EH (cell line): ENCODE results near the gene PIKFYVE.
"Not testable (repeated sequence)": the region's sequence is repeated elsewhere in the genome, so short reads cannot be mapped to it uniquely, and the experiment has no call there.

Experiments used
- DNase-seq: peaks from one replicate; pipeline ENCODE4 v3.0.0-alpha.2; 2015; ENCODE audit warnings: low read depth

Gene PIKFYVE

DNA sequence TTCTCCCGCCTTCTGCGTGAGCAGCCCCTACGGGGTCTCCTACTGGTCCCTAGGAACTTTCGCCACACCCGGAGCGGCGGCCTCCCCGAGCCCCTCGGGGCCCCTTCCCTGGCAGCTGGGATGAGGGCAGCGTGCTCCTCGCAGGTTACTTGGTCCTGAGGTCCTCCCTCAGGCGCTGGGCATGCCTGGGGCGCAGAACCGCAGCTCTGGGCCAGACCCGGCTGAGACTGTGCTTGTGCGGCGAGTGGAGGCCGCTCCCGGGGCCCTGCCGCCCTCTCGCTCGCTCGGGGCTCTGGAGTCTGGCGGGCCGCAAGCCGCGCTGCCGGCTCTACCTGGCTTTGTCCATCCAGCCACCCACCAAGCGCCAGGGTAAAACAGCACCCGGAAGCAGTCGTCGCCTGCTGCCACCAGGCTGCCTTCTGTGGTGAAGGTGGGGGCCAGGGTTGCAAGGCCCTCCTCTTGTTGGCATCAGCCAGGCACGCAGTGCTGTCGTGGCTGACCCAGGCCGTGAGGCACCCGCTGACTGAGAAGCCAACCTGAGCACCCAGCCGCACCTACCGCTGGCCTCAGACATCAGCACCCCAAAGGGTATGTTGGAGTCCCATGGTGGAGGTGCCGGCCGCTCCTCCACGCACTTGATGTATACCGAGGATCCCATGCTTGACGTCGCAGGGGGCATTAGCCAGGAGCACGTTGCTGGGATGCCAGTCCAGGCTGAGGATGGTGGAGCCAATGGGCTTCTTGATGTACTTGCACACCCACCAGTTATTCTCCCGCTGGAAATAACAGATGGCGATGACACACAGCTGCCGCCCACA lies 94.4 kb downstream of the PIKFYVE start:
- DNase-seq, result no peak

DNA sequence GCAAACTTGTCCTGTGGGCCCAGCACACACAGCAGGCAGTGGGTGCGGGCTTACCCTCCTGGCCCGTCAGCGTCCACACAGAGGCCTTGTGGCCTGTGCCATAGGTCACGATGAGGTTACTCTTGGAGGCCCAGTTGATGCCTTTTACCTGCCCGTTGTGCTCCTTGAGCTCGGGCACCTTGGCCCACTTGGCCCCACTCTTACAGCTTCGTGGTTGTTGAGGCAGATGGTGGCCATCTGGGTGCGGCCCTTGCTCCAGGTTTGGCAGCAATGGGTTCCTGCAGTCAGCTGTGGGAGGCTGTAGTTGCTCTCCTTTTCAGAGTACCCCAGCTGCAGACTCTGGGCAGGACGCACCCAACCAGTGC lies 95.0 kb downstream of the PIKFYVE start:
- DNase-seq, result no peak

DNA sequence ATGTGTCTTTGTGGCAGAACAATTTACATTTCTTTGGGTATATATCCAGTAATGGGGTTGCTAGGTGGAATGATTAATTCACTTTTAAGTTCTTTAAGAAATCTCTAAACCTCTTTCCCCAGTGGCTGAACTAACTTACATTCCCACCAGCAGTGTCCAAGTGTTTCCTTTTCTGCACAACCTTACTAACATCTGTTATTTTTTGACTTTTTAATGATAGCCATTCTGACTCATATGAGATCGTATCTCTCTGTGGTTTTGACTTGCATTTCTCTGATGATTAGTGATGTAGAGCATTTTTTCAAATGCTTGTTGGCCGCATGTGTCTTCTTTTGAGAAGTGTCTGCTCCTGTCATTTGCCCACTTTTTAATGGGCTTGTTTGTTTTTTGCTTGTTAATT lies 97.4 kb downstream of the PIKFYVE start:
- DNase-seq, result peak; percentile 94

DNA sequence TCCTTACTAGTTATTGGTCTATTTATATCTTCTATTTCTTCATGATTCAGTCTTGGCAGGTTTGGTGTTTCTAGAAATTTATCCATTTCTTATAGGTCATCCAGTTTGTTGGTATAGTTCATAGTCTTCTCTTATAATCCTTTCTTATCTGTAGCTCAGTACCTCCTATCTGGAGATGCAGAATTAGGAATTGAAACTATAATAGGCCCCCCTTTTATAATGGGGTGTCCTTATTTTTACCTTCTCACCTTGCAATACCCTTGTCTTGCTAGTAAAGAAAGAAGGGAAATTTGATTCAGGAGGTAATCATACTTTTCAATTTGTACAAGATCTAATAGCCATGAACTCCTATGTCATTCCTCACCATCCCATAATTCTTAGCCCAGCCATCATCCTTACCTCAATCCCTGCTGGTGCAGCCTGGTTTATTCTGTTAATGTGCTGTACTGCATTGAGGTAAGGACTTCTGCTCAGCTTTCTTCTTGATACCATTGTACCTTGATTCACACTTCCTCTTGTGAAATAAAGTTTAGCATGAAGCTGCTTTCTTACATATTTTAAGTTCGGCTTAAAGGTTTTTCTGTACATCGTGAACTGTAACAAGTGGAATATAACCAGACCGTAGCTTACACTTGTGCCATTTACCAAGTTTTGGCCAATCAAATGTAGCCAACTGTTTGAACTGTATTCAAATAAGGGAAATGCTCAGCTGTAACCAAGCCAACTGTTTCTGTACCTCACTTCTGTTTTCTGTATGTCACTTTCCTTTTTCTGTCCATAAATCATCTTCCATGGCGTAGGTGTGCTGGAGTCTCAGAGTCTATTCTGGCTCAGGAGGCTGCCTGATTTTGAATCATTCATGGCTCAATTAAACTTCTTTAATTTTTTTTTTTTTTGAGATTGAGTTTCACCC lies 100.4 kb downstream of the PIKFYVE start:
- DNase-seq, result no peak

DNA sequence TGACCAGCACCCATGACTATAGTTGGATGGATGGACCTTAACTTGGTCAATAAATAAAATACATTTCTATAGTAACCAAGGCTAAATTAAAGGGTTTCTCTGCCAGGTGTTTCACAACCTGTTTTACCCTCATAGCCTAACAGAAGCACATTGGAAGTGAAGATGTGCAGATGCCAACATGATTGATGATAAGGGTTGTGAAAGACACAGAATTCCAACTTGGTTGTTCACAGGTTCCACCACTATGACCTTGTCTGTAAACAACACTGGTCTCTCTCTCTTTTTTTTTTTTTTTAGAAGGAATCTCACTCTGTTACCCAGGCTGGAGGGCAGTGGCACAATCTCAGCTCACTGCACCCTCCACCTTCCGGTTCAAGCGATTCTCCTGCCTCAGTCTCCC lies 103.0 kb downstream of the PIKFYVE start:
- DNase-seq, result peak; percentile 25

DNA sequence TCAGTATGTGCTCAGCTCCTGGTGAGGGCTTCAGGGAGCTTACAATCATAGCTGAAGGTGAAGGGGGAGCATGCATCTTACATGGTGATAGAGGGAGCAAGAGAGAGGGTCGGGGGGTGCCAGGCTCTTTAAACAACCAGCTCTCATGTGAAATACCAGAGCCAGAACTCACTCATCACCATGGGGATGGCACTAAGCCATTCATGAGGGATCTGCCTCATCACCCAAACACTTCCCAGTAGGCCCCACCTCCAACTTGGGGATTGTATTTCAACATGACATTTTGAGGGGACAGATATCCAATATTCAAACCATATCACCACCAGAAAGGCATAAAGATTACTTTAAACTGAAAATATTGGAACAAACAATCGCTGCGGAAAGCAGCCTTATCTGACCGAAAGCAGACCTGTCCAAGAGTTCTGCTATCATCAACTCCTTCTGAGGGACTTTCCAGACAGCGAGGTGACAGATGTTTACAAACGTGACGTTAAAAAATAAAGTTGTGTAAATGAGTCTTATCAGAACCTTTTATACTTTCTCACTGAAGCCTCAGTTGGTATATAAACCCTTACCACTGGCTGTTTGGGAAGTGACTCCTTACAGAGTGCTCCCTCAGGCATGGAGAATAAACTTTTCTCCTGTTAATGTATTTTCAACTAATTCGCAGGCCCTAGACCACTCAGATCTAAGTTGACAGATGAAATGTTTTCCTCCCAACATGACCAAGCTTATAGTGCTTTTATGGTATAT lies 105.0 kb downstream of the PIKFYVE start:
- peak; percentile 48 for DNase-seq

DNA sequence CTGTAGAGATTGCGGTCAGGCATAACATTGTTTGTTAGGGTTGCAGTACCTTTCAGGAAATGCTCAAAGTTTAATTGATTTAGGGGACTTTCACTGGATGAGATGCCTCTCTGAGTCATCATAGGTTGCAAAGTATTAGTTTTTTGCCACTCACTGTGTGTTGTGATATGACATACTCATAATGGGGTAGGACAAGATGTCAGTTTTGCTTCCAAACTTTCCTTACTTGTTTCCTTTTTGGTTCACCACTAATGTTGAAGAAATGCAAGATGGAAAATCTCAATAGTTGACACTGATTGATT lies 105.5 kb downstream of the PIKFYVE start:
- DNase-seq, result no peak

DNA sequence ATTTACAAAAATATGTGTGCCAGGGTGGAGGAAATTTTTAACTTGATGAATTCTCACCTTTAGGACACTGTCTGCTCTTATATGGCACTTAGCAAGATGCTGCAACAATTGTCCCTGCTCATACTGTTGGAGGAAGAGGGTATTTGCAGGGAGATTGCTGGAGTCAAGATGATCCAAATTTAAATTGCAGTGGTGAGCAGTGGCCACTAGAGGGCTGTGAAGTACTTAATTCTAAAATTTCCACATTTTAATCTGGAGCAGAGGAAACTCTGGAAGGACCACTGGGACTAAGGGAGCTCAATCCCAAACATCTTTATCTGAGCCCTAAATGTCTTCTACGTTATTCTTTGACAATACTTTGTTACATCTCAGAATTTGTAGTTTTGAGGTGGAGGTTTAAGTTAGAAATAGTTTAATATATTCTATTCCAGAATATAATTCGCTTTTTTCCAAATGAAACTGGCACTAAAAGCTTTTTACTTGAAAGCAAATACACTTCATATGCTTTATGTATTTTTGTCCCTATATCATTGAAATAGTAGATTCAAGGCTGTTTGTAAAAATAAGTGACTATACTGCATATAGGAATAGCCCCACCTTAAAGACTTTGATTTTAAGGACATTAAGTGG lies 107.5 kb downstream of the PIKFYVE start:
- peak; percentile 59 for DNase-seq

DNA sequence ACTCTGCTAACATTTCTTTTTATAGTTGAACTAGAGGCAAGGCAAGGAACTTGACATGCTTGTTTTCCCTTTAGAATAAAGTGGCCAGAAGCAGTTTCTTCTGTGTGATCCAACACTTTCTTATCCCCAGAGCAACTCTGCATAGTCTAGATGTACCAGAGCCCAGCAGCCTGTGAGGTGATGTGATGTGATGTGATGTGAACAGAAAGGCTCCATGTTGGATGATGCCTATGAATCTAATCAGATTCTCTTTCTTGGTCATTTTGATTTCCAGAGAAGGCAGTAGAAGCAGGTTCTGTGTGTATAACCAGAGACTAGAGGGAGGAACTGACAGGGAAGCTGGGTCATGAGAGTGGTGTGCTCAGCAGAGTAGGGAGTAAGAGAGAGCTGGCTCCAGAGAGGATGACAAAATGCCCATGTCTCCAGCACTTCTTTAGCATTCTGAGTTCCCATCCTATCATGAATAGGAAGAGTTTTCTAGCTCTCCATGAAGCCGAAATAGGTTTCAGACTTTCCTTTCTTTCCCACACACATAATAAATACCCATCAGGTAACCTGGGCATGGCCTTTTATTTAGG lies 109.5 kb downstream of the PIKFYVE start:
- no peak for DNase-seq

DNA sequence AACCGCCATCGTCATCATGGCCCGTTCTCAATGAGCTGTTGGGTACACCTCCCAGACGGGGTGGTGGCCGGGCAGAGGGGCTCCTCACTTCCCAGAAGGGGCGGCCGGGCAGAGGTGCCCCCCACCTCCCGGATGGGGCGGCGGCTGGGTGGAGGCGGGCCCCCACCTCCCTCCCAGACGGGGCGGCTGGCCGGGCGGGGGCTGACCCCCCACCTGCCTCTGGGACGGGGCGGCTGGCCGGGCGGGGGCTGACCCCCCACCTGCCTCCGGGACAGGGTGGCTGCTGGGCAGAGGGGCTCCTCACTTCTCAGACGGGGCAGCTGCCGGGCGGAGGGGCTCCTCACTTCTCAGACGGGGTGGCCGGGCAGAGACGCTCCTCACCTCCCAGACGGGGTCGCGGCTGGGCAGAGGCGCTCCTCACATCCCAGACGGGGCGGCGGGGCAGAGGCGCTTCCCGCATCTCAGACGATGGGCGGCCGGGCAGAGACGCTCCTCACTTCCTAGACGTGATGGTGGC lies 111.3 kb downstream of the PIKFYVE start:
- not testable (repeated sequence) for DNase-seq

DNA sequence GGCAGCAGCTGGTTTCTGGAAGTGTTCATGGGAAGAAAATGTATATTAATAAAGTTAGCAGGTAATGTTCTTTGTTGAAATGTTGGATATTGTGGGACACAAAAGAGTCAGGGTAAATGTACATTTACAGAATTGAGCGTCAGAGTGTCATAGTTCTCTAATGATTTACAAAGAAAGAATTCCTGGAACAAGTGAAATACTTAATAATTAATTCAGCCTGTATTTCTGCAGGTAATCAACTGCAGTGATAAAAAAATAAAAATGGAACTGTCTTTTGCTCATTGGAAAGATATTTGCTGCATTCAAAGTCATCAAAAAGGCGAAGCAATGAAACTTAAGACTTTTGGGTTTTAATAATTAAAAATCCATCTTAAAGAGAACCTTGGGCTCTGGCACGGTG lies 113.1 kb downstream of the PIKFYVE start:
- no peak for DNase-seq

DNA sequence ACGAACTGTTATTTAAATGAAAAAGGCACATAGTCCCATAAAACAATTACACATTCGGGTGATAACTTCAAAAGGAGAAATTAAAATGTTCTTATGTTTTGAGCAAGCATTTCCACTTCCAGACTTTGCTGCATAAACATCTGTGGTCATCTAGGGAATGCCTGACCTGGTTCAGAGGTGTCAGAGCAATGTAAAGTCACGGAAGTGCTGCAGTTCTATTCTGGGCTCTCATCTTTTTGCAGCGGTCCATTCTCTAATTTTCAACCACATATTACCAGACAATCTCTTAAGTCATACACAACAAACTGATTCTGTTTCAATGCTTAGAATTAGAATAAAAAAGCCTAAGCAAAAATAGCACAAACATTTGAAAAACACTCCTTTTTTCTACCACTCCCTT lies 118.6 kb downstream of the PIKFYVE start:
- DNase-seq, result no peak

DNA sequence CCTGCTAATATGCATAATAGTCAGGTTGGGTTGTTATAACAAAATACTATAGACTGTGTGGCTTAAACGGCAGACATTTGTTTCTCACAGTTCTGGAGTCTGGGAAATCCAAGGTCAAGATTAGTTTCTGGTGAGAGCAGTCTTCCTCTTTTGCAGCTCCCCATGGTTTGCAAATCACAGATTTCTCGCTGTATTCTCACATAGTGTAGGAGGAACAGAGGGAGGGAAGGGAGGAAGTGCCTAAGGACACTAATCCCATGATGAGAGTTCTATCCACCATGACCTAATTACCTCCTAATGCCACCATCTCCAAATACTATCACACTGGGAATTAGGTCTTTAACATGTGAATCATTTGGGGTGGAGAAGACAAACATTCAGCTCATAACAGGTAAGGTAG lies 120.5 kb downstream of the PIKFYVE start:
- DNase-seq, result no peak

DNA sequence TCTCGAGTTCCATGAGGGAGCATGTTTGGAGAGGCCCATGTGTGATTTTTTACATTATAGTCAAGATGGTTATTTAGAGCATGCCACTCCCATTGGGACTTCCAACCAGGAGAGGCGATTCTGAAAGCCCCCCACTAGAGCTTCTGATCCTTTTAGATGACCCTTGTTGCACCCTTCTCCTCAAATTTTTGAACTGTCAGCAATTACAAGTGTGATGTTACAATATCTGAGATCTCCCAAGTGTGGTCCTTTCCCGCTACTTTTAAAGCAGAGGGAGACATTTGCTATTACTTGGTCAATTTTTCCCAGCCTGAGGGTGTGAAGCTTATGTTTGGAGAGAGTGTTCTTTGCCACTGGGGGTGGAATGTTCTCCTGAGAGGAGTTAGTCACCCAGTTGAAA lies 123.9 kb downstream of the PIKFYVE start:
- no peak for DNase-seq

DNA sequence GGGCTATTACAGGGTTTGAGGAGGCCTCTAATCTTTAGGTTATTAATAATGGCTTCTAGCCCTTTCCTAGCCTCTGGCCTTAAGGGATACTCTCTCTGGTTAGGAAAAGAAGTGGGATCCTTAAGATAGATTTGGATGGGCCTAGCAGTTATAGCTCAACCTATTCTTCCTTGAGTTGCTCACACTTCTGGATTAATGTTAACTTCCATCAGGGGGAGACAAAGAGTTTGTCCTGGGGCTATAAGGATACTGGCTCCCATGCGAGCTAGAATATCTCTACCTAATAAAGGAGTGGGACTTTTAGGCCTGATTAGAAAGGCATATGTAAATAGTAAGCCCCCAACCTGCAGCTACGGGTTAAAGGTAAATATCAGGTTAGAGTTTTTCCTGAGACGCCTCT lies 126.2 kb downstream of the PIKFYVE start:
- DNase-seq, result peak; percentile 10

DNA sequence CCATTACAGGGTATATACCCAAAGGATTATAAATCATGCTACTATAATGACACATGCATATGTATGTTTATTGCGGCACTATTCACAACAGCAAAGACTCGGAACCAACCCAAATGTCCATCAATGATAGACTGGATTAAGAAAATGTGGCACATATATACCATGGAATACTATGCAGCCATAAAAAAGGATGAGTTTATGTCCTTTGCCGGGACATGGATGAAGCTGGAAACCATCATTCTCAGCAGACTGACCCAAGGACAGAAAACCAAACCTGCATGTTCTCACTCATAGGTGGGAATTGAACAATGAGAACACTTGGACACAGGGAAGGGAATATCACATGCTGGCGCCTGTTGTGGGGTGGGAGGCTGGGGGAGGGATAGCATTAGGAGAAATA lies 130.7 kb downstream of the PIKFYVE start:
- DNase-seq, result not testable (repeated sequence)

DNA sequence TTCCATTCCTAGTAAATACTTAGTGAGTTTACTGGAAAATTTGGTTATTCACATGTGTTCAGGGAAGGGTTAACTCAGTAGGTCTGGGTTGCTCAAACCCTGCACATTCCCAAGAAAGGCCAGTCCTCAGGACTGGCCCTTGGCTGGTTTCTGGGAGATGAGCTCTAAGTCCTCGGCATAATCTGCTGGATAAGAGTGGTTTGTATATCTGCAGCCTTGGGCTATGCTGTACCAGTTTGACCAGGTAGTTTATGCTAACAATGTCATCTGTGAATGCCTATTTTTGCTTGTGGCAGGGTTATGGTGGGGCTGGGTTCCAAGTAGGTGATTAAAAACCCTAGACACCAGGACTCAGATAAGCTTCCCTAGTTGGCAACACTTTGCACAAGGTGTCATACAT lies 133.1 kb downstream of the PIKFYVE start:
- DNase-seq, result no peak

DNA sequence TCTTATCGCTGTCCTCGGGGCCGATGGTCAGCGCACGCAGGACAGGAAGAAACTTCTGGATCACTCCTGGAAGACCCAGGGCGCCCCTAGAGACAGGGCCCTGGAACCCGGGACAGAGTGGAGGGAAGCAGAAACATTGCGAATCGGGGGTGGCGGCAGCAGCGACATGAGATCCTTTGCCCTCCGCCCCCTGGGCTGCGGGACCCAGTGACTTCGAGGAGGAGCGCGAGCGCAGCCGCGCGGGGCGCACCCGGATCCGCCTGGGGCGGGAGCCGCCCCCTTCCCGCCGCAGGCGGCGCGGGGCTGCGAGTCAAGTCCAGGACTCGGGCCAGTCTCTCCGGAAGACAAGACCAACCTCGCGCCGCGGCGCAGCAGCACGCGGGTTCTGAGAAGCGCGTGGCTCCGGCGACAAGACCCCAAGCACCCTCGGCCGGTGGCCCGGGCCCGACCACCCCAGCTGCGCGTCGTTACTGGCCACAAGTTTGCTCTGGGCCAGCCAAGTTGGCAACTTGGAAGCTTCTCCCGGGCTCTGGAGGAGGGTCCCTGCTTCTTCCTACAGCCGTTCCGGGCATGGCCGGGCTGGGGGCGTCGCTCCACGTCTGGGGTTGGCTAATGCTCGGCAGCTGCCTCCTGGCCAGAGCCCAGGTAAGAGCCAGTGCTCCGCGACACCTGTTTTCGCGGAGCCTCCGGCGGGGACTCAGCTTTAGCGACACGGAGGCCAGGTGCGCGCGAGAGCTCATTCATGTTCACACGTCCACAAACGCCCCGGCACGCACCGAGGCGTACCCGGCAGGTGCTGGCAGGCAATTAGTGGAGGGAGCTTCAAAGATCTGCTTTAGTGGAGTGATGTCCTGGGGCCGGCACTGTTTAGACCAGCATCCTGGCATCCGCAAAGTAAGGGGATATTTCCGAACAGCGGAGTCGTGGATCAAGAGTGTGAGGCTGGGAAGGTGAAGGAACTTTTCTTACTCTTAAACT lies 140.7 kb downstream of the PIKFYVE start, which contains the start of gene PTH2R:
TSS of gene PTH2R (plus strand) at position 319 of the 978 bp plus-strand sequence. CDS start at position 571, 252 bp downstream.
- no peak for DNase-seq

DNA sequence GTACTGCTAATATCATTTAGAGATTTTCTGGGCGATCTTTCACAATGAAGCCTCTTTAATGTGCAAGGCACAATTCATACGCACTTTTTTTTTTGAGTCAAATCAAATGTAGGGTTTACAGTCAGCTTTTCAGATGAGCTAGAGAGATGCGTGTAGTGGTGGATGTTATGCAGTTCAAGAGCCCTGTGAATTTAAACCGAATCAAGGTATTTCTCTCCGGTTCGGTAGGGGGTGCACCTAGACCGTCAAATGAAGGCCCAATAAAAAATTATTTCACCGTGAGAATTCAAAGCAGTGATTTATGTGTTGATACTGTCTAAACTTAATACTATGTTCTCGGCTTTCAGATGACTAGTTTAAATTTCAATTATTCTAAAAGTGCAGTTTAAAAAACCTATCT lies 141.6 kb downstream of the PIKFYVE start:
- DNase-seq, result peak; percentile 6
